ENCODE results near the gene NECTIN4. TPM values are rescaled to one million over a fixed set of nuclear protein-coding genes. Genes with fewer than 3 reads are reported as not detected.
"Not testable (repeated sequence)": the region's sequence is repeated elsewhere in the genome, so short reads cannot be mapped to it uniquely, and the experiment has no call there.

Gene NECTIN4
- total RNA-seq, 1 experiment from 2014 or later = 0.04 TPM

GRCh38 chr1:161068306-161069234 is 20.8 kb downstream of the NECTIN4 start:
- no peak overlapping the region for H3K4me3 ChIP-seq
- H3K36me3 ChIP-seq = no peaks in the 10 kb centered on the region
- H3K4me1 ChIP-seq = no peaks in the 10 kb centered on the region
- H3K9me3 ChIP-seq (replicated peaks) = no peaks in the 10 kb centered on the region
- H3K27me3 ChIP-seq = no peaks in the 10 kb centered on the region
- DNase-seq = no peak
- no peak overlapping the region for H3K27ac ChIP-seq

- Histone ChIP-seq H3K9me3 (replicated peaks) (no peaks in the 10 kb centered on the region), H3K4me1 (no peaks in the 10 kb centered on the region), H3K4me3 (no peak overlapping the region), H3K27ac (no peak overlapping the region), H3K27me3 (no peaks in the 10 kb centered on the region), H3K36me3 (no peaks in the 10 kb centered on the region)
- no peak for DNase-seq
Observed at GRCh38 chr1:161066694-161067093, 22.7 kb downstream of the NECTIN4 start.

GRCh38 chr1:161065681-161066080 is 23.7 kb downstream of the NECTIN4 start:
- not testable (repeated sequence) for H3K4me3 ChIP-seq; H3K36me3 ChIP-seq; H3K4me1 ChIP-seq; H3K9me3 ChIP-seq (replicated peaks); DNase-seq; H3K27ac ChIP-seq; H3K27me3 ChIP-seq

- not testable (repeated sequence) for H3K4me1 ChIP-seq; H3K9me3 ChIP-seq (replicated peaks); H3K27me3 ChIP-seq; H3K4me3 ChIP-seq; DNase-seq; H3K27ac ChIP-seq; H3K36me3 ChIP-seq
Observed at GRCh38 chr1:161063936-161064335, 25.4 kb downstream of the NECTIN4 start.

- Histone ChIP-seq H3K9me3 (replicated peaks) (no peaks in the 10 kb centered on the region), H3K4me3 (no peak overlapping the region), H3K27me3 (no peaks in the 10 kb centered on the region), H3K4me1 (no peaks in the 10 kb centered on the region), H3K36me3 (no peaks in the 10 kb centered on the region), H3K27ac (no peak overlapping the region)
- no peak for DNase-seq
Observed at GRCh38 chr1:161061419-161061818, 27.9 kb downstream of the NECTIN4 start.

GRCh38 chr1:161059293-161059692 is 30.1 kb downstream of the NECTIN4 start:
- Histone ChIP-seq H3K9me3 (replicated peaks) (no peaks in the 10 kb centered on the region), H3K27me3 (no peaks in the 10 kb centered on the region), H3K27ac (no peak overlapping the region), H3K4me1 (no peaks in the 10 kb centered on the region), H3K36me3 (no peaks in the 10 kb centered on the region), H3K4me3 (no peak overlapping the region)
- DNase-seq = no peak

- no peak for DNase-seq
- Histone ChIP-seq H3K27me3 (no peaks in the 10 kb centered on the region), H3K4me3 (no peak overlapping the region), H3K9me3 (replicated peaks) (no peaks in the 10 kb centered on the region), H3K27ac (no peak overlapping the region), H3K4me1 (no peaks in the 10 kb centered on the region), H3K36me3 (no peaks in the 10 kb centered on the region)
Observed at GRCh38 chr1:161054805-161055204, 34.6 kb downstream of the NECTIN4 start.

- Histone ChIP-seq H3K36me3 (no peaks in the 10 kb centered on the region), H3K27ac (no peak overlapping the region), H3K4me3 (no peak overlapping the region), H3K27me3 (no peaks in the 10 kb centered on the region), H3K4me1 (no peaks in the 10 kb centered on the region), H3K9me3 (replicated peaks) (0 out of 2 replicates have a peak, but pooled peaks cover 6% of the 10 kb centered on the region)
- no peak for DNase-seq
Observed at GRCh38 chr1:161054232-161054631, 35.1 kb downstream of the NECTIN4 start.

- Histone ChIP-seq H3K27ac (no peak overlapping the region), H3K36me3 (no peaks in the 10 kb centered on the region), H3K27me3 (no peaks in the 10 kb centered on the region), H3K4me3 (no peak overlapping the region), H3K9me3 (replicated peaks) (0 out of 2 replicates have a peak, but pooled peaks cover 6% of the 10 kb centered on the region), H3K4me1 (no peaks in the 10 kb centered on the region)
- no peak for DNase-seq
Observed at GRCh38 chr1:161052899-161053298, 36.5 kb downstream of the NECTIN4 start.

GRCh38 chr1:161051219-161051618 is 38.1 kb downstream of the NECTIN4 start:
- no peaks in the 10 kb centered on the region for H3K4me1 ChIP-seq

GRCh38 chr1:161048949-161049722 is 40.2 kb downstream of the NECTIN4 start:
- Histone ChIP-seq H3K9me3 (replicated peaks) (peaks cover 13% of the 10 kb centered on the region), H3K4me3 (no peak overlapping the region), H3K27me3 (no peaks in the 10 kb centered on the region), H3K4me1 (peaks cover 3% of the 10 kb centered on the region; the same call in 1 of the 2 replicates), H3K36me3 (no peaks in the 10 kb centered on the region), H3K27ac (no peak overlapping the region)
- DNase-seq = no peak

More at GRCh38 chr1:161051219-161051618, 38.1 kb downstream of the NECTIN4 start:
- peaks cover 13% of the 10 kb centered on the region for H3K9me3 ChIP-seq (replicated peaks)
- no peak overlapping the region for H3K4me3 ChIP-seq
- no peaks in the 10 kb centered on the region for H3K27me3 ChIP-seq
- no peak for DNase-seq
- no peak overlapping the region for H3K27ac ChIP-seq
- H3K36me3 ChIP-seq = no peaks in the 10 kb centered on the region

- Histone ChIP-seq H3K27me3 (no peaks in the 10 kb centered on the region), H3K9me3 (replicated peaks) (peaks cover 13% of the 10 kb centered on the region), H3K4me3 (no peak overlapping the region), H3K36me3 (peaks cover 5% of the 10 kb centered on the region; the same call in 1 of the 2 replicates), H3K4me1 (peaks cover 5% of the 10 kb centered on the region; the same call in 1 of the 2 replicates), H3K27ac (no peak overlapping the region)
- no peak for DNase-seq
Observed at GRCh38 chr1:161047436-161048420, 41.6 kb downstream of the NECTIN4 start.

- no peak for DNase-seq
- H3K4me1 ChIP-seq = peaks cover 5% of the 10 kb centered on the region; the same call in 1 of the 2 replicates
- H3K4me3 ChIP-seq = peak overlapping the region; percentile 66
- no peaks in the 10 kb centered on the region for H3K27me3 ChIP-seq
- H3K9me3 ChIP-seq (replicated peaks) = peaks cover 13% of the 10 kb centered on the region
- H3K36me3 ChIP-seq = peaks cover 15% of the 10 kb centered on the region
- H3K27ac ChIP-seq = peak overlapping the region; percentile 83; the same call in 1 of the 2 replicates
Observed at GRCh38 chr1:161046605-161047228, 42.6 kb downstream of the NECTIN4 start.
